HepG2 (cell line): ENCODE data around the gene THSD4. TPM values are rescaled to one million over a fixed set of nuclear protein-coding genes. Genes with fewer than 3 reads are reported as not detected.

ENCODE experiments used
- ATAC-seq: fragments of 200-7000 bp; cut with Tn5 transposase; 3 replicates; pipeline ENCODE4 v1.9.1; 2020; ENCODE audit warnings: mild to moderate bottlenecking, moderate library complexity
- BruUV-seq: library from RNA; stranded (reverse); fragments of 400-500 nt; replicated peaks from 2 replicates; lab custom pipeline; 2021; lab: Mats Ljungman, UMichigan
- CTCF ChIA-PET: fragments of 300-600 bp; formaldehyde crosslinking; extraction: SDS; loops from one replicate; lab custom pipeline; 2021; ENCODE audit warnings: low total read pairs, inconsistent platforms, low intra/inter-chr PET ratio; lab: Yijun Ruan, JAX
- POLR2A ChIA-PET: fragments of 350-600 bp; sonication (Branson Sonifier 250); formaldehyde crosslinking; loops from one replicate; lab custom pipeline; 2020; ENCODE audit warnings: antibody characterized with exemption, inconsistent platforms; lab: Yijun Ruan, JAX
- DNase-seq: peaks from one replicate; pipeline ENCODE4 v3.0.0-alpha.2; 2015; ENCODE audit warnings: low spot score
- FAIRE-seq: peaks from 3 replicates; lab custom pipeline; 2011; peaks lifted over from hg19 to GRCh38; lab: Jason Lieb, UNC
- H2AFZ ChIP-seq: one replicate; pipeline ENCODE4 v1.6.1; 2011; ENCODE audit warnings: low read length, inconsistent platforms
- H3K27ac ChIP-seq: fragments of 300-600 bp; 3 replicates; pipeline ENCODE4 v1.8.0; 2011; ENCODE audit warnings: mixed run types, mild to moderate bottlenecking, mixed read lengths, low read length, inconsistent platforms; ENCODE audit not compliant: insufficient read depth; ENCODE audit errors: extremely low read length
- H3K27me3 ChIP-seq, 2 experiments: fragments of 200-600 bp in 1 of 2; 2 replicates in 1 of 2; 3 replicates in 1 of 2; pipeline versions ENCODE4 v1.6.0 to v1.8.0; 2011; ENCODE audit warnings: low read length in 2 of 2, mild to moderate bottlenecking in 2 of 2, moderate library complexity in 2 of 2, inconsistent platforms in 1 of 2; ENCODE audit not compliant: insufficient read depth in 2 of 2, control insufficient read depth in 1 of 2
- H3K36me3 ChIP-seq, 2 experiments: fragments of 200-600 bp in 1 of 2; replicated peaks in 1 of 2; 2 replicates in 1 of 2; 3 replicates in 1 of 2; pipeline versions ENCODE4 v1.5.1 to v1.8.0; 2011; ENCODE audit warnings: low read length in 2 of 2, inconsistent platforms in 1 of 2; ENCODE audit not compliant: insufficient read depth in 2 of 2, control insufficient read depth in 1 of 2
- H3K4me1 ChIP-seq: 2 replicates; pipeline ENCODE4 v1.5.1; 2012; ENCODE audit warnings: low read length, inconsistent platforms; ENCODE audit not compliant: insufficient read depth
- H3K4me2 ChIP-seq: 2 replicates; pipeline ENCODE4 v1.6.0; 2011; ENCODE audit warnings: low read depth, low read length, inconsistent platforms
- H3K4me3 ChIP-seq, 3 experiments: fragments of 200-600 bp in 1 of 3; sonication (generic), shearing (Covaris generic) in 1 of 3; replicated peaks in 1 of 3; 2 replicates each; pipeline ENCODE4 v1.5.1; 2011 to 2016; ENCODE audit warnings: low read length in 3 of 3, inconsistent platforms in 2 of 3, low read depth in 2 of 3, mild to moderate bottlenecking in 2 of 3, control low read depth in 1 of 3, mixed read lengths in 1 of 3; ENCODE audit not compliant: insufficient read depth in 1 of 3
- H3K79me2 ChIP-seq: one replicate; pipeline ENCODE4 v1.6.1; 2011; ENCODE audit warnings: low read length, inconsistent platforms; ENCODE audit not compliant: insufficient read depth
- H3K9ac ChIP-seq: 2 replicates; pipeline ENCODE4 v1.6.0; 2011; ENCODE audit warnings: mild to moderate bottlenecking, low read depth, low read length, inconsistent platforms; ENCODE audit not compliant: insufficient read depth
- H3K9me3 ChIP-seq: 2 replicates; pipeline ENCODE4 v1.5.1; 2012; ENCODE audit warnings: mild to moderate bottlenecking, low read length
- H4K20me1 ChIP-seq: 2 replicates; pipeline ENCODE4 v1.6.0; 2011; ENCODE audit warnings: inconsistent platforms, mild to moderate bottlenecking, low read length, moderate library complexity; ENCODE audit not compliant: insufficient read depth
- BHLHE40 ChIP-seq: IDR thresholded peaks from 2 replicates; pipeline ENCODE4 v1.6.1; 2011; ENCODE audit warnings: low read length, improper control_type of control experiment
- ETV5 ChIP-seq: IDR thresholded peaks from 2 replicates; pipeline ENCODE4 v1.6.1; 2018; ENCODE audit warnings: missing biosample characterization, missing genetic modification reagents, inconsistent platforms, borderline replicate concordance
- FOXA1 ChIP-seq, 2 experiments: fragments of 450-650 bp in 1 of 2; sonication (generic) in 1 of 2; formaldehyde crosslinking in 1 of 2; IDR thresholded peaks; 2 replicates each; pipeline versions ENCODE4 v1.4.0 to v1.6.1; 2016 to 2020; ENCODE audit warnings: missing genetic modification reagents in 1 of 2
- FOXO1 ChIP-seq: sonication (generic); formaldehyde crosslinking; IDR thresholded peaks from 2 replicates; pipeline ENCODE4 v1.4.0; 2020; ENCODE audit warnings: missing genetic modification reagents
- GABPB1 ChIP-seq: IDR thresholded peaks from 2 replicates; pipeline ENCODE4 v1.6.1; 2016; ENCODE audit warnings: mild to moderate bottlenecking, missing genetic modification reagents, moderate library complexity, missing compliant biosample characterization
- HIVEP1 ChIP-seq: sonication (generic); formaldehyde crosslinking; IDR thresholded peaks from 2 replicates; pipeline ENCODE4 v1.4.0; 2020; ENCODE audit warnings: mild to moderate bottlenecking, missing genetic modification reagents
- NFATC3 ChIP-seq: sonication (generic); formaldehyde crosslinking; IDR thresholded peaks from 2 replicates; pipeline ENCODE4 v1.5.1; 2020; ENCODE audit warnings: mild to moderate bottlenecking, missing genetic modification reagents
- NFKB2 ChIP-seq: sonication (generic); formaldehyde crosslinking; IDR thresholded peaks from 2 replicates; pipeline ENCODE4 v1.4.0; 2020; ENCODE audit warnings: missing genetic modification reagents, borderline replicate concordance
- SAFB2 ChIP-seq: sonication (generic); formaldehyde crosslinking; IDR thresholded peaks from 2 replicates; pipeline ENCODE4 v1.5.1; 2020; ENCODE audit warnings: missing genetic modification reagents, low read depth, mild to moderate bottlenecking, borderline replicate concordance
- SRY ChIP-seq: sonication (generic); formaldehyde crosslinking; IDR thresholded peaks from 2 replicates; pipeline ENCODE4 v1.8.0; 2022; ENCODE audit warnings: mild to moderate bottlenecking, missing genetic modification reagents
- TEAD3 ChIP-seq: optimal IDR thresholded peaks from 2 replicates; pipeline ENCODE3; 2016; ENCODE audit warnings: borderline replicate concordance
- ZBTB38 ChIP-seq: sonication (generic); formaldehyde crosslinking; IDR thresholded peaks from 2 replicates; pipeline ENCODE4 v1.5.1; 2020; ENCODE audit warnings: mild to moderate bottlenecking, missing genetic modification reagents
- ZNF510 ChIP-seq: sonication (generic); formaldehyde crosslinking; IDR thresholded peaks from 2 replicates; pipeline ENCODE4 v1.4.0; 2020; ENCODE audit warnings: low read depth, mild to moderate bottlenecking, missing genetic modification reagents
- ZNF572 ChIP-seq: sonication (generic); formaldehyde crosslinking; IDR thresholded peaks from 2 replicates; pipeline ENCODE4 v1.5.1; 2020; ENCODE audit warnings: mild to moderate bottlenecking, missing genetic modification reagents
- ZNF644 ChIP-seq: IDR thresholded peaks from 2 replicates; pipeline ENCODE4 v1.6.1; 2016; ENCODE audit warnings: low read depth
- ZSCAN22 ChIP-seq: sonication (generic); formaldehyde crosslinking; IDR thresholded peaks from 2 replicates; pipeline ENCODE4 v1.4.0; 2020; ENCODE audit warnings: mild to moderate bottlenecking, missing genetic modification reagents
- WGBS: methylation state at CpG from one replicate; pipeline ENCODE4 v1.1.6; 2017; ENCODE audit warnings: low lambda C conversion rate; 5-methylcytosine and 5-hydroxymethylcytosine counted together
- in situ Hi-C: cut with HindIII; loops from 2 replicates; pipeline ENCODE4 v1.10.0; 2017; ENCODE audit warnings: low pct_unique_long_range_greater_than_20kb; ENCODE audit not compliant: extremely low pct_ligation_motif_present
- intact Hi-C: fragments of 100-400 bp; cut with micrococcal nuclease; formaldehyde crosslinking; loops from one replicate; pipeline ENCODE4 v1.10.0; 2022; ENCODE audit not compliant: unreplicated experiment
- polyA plus RNA-seq, 8 experiments: library from polyadenylated mRNA; depleted of rRNA in 3 of 8; stranded (reverse) in 7 of 8; unstranded in 1 of 8; fragments of >200 nt; fragmentation: Illumina TruSeq in 4 of 8; extraction: Trizol in 4 of 8; gene quantifications; 2 replicates each; pipeline versions ENCODE4 v1.2.1 to v1.2.3, GENCODE V29; 2011 to 2016; ENCODE audit warnings: low read depth in 4 of 8, missing spikeins in 1 of 8, mixed read lengths in 1 of 8; ENCODE audit not compliant: insufficient read depth in 1 of 8
- total RNA-seq, 5 experiments: library from RNA; depleted of rRNA; stranded (reverse); fragments of >200 nt; fragmentation: Illumina TruSeq; extraction: Trizol; gene quantifications; 2 replicates each; pipeline ENCODE4 v1.2.3, GENCODE V29; 2016; ENCODE audit warnings: low read depth in 1 of 5
- TF ChIP-seq, protein P1 (sequence below): sonication (generic); formaldehyde crosslinking; IDR thresholded peaks from 2 replicates; pipeline ENCODE4 v1.4.0; 2020; ENCODE audit warnings: missing genetic modification reagents, mild to moderate bottlenecking, borderline replicate concordance
- TF ChIP-seq, protein P2 (sequence below): sonication (generic); formaldehyde crosslinking; IDR thresholded peaks from 2 replicates; pipeline ENCODE4 v1.9.0; 2022; ENCODE audit warnings: low read depth, missing genetic modification reagents
- TF ChIP-seq, protein P3 (sequence below): IDR thresholded peaks from 2 replicates; pipeline ENCODE4 v1.6.1; 2016; ENCODE audit warnings: low read depth, control low read depth

The THSD4 gene
- total and polyA plus RNA-seq, 2 of the 13 experiments (the other 11 are each of a cell fraction or from before 2014, with no cell fraction given): 0.07 to 0.21 TPM

DNA sequence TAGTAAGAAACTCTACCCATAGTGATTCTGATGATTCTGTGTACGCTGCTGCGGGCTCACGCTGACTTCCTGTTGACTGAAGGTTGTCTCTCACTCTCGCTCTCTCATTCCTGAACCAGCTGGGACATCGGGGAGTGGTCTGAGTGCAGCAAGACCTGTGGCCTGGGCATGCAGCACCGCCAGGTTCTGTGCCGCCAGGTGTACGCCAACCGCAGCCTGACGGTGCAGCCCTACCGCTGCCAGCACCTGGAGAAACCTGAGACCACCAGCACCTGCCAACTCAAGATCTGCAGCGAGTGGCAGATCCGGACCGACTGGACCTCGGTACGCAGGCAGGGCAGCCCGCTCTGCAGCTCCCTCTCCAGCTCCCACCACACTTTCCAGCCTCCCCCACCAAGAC lies 631.4 kb downstream of the THSD4 start:
- Histone ChIP-seq H3K4me2 (peak overlapping the region; percentile 61; the same call in 1 of the 2 replicates), H3K36me3 (no peaks in the 10 kb centered on the region), H4K20me1 (no peaks in the 10 kb centered on the region), H3K27ac (no peak overlapping the region), H3K4me1 (peaks cover 29% of the 10 kb centered on the region), H3K79me2 (no peaks in the 10 kb centered on the region), H3K9me3 (no peaks in the 10 kb centered on the region), H2AFZ (no peak overlapping the region), H3K9ac (no peak overlapping the region), H3K27me3 (peaks cover 0 to 12% of the 10 kb centered on the region in 2 experiments; a peak in 3 of 5 replicates), H3K4me3 (no peak overlapping the region; a peak in 1 of 6 replicates)
- intact Hi-C loops: no loop called here
- no TSS peak for BruUV-seq
- in situ Hi-C loops: loop anchor here (5.0 to 10.0 kb wide), 2 partner anchors 56 to 408 kb away; no protein-coding TSS in a partner anchor
- ATAC-seq: peak; percentile 23
- WGBS: 84% methylated on average over 6 of the region's 17 CpGs
- no peak for FAIRE-seq
- POLR2A ChIA-PET: interaction anchor here (1.0 to 2.1 kb wide), 2 partner anchors 15 to 85 kb away, joined by 3 to 5 read pairs; no protein-coding TSS in a partner anchor
- peak; percentile 24 for DNase-seq
- CTCF ChIA-PET: no interaction called here
- TF ChIP-seq ZSCAN22 (CRISPR knock-in tag) (no peak), ZBTB38 (CRISPR knock-in tag) (peak; percentile 97), NFKB2 (CRISPR knock-in tag) (0 out of 2 replicates have a peak, but pooled peaks have one; percentile 23), FOXO1 (CRISPR knock-in tag) (0 out of 2 replicates have a peak, but pooled peaks have one; percentile 32), SAFB2 (CRISPR knock-in tag) (no peak), BHLHE40 (no peak), TEAD3 (CRISPR knock-in tag) (peak; percentile 43), ZNF644 (CRISPR knock-in tag) (0 out of 2 replicates have a peak, but pooled peaks have one; percentile 19), ETV5 (CRISPR knock-in tag) (peak; percentile 26; the same call in 1 of the 2 replicates), FOXA1 (IDR thresholded peaks at IDR 0.05) (no peak), FOXA1 (CRISPR knock-in tag; IDR thresholded peaks at IDR 0.05) (peak; percentile 46; the same call in 1 of the 2 replicates), ZNF572 (CRISPR knock-in tag) (no peak), SRY (0 out of 2 replicates have a peak, but pooled peaks have one; percentile 45), HIVEP1 (CRISPR knock-in tag) (no peak), ZNF510 (CRISPR knock-in tag) (no peak), GABPB1 (CRISPR knock-in tag) (peak; percentile 60), NFATC3 (CRISPR knock-in tag) (no peak)
- TF ChIP-seq, protein P1, sequence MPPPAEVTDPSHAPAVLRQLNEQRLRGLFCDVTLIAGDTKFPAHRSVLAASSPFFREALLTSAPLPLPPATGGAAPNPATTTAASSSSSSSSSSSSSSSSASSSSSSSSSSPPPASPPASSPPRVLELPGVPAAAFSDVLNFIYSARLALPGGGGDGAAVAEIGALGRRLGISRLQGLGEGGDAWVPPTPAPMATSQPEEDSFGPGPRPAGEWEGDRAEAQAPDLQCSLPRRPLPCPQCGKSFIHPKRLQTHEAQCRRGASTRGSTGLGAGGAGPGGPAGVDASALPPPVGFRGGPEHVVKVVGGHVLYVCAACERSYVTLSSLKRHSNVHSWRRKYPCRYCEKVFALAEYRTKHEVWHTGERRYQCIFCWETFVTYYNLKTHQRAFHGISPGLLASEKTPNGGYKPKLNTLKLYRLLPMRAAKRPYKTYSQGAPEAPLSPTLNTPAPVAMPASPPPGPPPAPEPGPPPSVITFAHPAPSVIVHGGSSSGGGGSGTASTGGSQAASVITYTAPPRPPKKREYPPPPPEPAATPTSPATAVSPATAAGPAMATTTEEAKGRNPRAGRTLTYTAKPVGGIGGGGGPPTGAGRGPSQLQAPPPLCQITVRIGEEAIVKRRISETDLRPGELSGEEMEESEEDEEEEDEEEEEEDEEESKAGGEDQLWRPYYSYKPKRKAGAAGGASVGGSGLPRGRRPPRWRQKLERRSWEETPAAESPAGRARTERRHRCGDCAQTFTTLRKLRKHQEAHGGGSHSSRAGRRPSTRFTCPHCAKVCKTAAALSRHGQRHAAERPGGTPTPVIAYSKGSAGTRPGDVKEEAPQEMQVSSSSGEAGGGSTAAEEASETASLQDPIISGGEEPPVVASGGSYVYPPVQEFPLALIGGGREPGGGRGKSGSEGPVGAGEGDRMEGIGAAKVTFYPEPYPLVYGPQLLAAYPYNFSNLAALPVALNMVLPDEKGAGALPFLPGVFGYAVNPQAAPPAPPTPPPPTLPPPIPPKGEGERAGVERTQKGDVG (CRISPR knock-in tag): 0 out of 2 replicates have a peak, but pooled peaks have one; percentile 65
- TF ChIP-seq, protein P2, sequence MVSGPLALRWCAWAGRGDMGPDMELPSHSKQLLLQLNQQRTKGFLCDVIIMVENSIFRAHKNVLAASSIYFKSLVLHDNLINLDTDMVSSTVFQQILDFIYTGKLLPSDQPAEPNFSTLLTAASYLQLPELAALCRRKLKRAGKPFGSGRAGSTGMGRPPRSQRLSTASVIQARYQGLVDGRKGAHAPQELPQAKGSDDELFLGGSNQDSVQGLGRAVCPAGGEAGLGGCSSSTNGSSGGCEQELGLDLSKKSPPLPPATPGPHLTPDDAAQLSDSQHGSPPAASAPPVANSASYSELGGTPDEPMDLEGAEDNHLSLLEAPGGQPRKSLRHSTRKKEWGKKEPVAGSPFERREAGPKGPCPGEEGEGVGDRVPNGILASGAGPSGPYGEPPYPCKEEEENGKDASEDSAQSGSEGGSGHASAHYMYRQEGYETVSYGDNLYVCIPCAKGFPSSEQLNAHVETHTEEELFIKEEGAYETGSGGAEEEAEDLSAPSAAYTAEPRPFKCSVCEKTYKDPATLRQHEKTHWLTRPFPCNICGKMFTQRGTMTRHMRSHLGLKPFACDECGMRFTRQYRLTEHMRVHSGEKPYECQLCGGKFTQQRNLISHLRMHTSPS (CRISPR knock-in tag): peak; percentile 63; the same call in 1 of the 2 replicates
- TF ChIP-seq, protein P3, sequence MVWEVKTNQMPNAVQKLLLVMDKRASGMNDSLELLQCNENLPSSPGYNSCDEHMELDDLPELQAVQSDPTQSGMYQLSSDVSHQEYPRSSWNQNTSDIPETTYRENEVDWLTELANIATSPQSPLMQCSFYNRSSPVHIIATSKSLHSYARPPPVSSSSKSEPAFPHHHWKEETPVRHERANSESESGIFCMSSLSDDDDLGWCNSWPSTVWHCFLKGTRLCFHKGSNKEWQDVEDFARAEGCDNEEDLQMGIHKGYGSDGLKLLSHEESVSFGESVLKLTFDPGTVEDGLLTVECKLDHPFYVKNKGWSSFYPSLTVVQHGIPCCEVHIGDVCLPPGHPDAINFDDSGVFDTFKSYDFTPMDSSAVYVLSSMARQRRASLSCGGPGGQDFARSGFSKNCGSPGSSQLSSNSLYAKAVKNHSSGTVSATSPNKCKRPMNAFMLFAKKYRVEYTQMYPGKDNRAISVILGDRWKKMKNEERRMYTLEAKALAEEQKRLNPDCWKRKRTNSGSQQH (CRISPR knock-in tag): 0 out of 2 replicates have a peak, but pooled peaks have one; percentile 25
